GM12891 (cell line): Measurements from ENCODE around the gene ANTKMT.

Experiments
- DNase-seq: peaks from one replicate; pipeline ENCODE4 v3.0.0; 2011; ENCODE audit warnings: low spot score; ENCODE audit not compliant: insufficient read length
- FAIRE-seq: peaks from 2 replicates; lab custom pipeline; 2011; peaks lifted over from hg19 to GRCh38; lab: Jason Lieb, UNC
- PAX5 ChIP-seq: IDR thresholded peaks from 2 replicates; pipeline ENCODE4 v1.6.1; 2011; ENCODE audit warnings: low read length, moderate library complexity, mild to moderate bottlenecking; ENCODE audit not compliant: insufficient read depth, severe bottlenecking
- POLR2A ChIP-seq: IDR thresholded peaks from 2 replicates; pipeline ENCODE4 v1.6.1; 2011; ENCODE audit warnings: low read depth, low read length, control low read depth
- POLR2AphosphoS5 ChIP-seq: IDR thresholded peaks from 2 replicates; pipeline ENCODE4 v1.6.1; 2011; ENCODE audit warnings: low read depth, low read length, control low read depth
- POU2F2 ChIP-seq: IDR thresholded peaks from 2 replicates; pipeline ENCODE4 v1.6.1; 2011; ENCODE audit warnings: low read depth, mild to moderate bottlenecking, control low read depth, low read length, moderate library complexity
- SPI1 ChIP-seq: IDR thresholded peaks from 2 replicates; pipeline ENCODE4 v1.6.1; 2011; ENCODE audit warnings: low read depth, low read length, control low read depth
- TAF1 ChIP-seq: IDR thresholded peaks from 2 replicates; pipeline ENCODE4 v1.6.1; 2011; ENCODE audit warnings: low read depth, low read length, control low read depth

The ANTKMT gene

GRCh38 chr16:728131-728889 lies 7.4 kb downstream of the ANTKMT start:
- FAIRE-seq: peak; percentile 96
- no peak for TF ChIP-seq POLR2AphosphoS5
- no peak for TF ChIP-seq TAF1
- 0 out of 2 replicates have a peak, but pooled peaks have one; percentile 25 for TF ChIP-seq POLR2A

GRCh38 chr16:728890-729744 lies 8.2 kb downstream of the ANTKMT start:
- no peak for DNase-seq
- no peak for FAIRE-seq
- no peak for TF ChIP-seq PAX5
- no peak for TF ChIP-seq TAF1
- TF ChIP-seq POU2F2: no peak
- no peak for TF ChIP-seq POLR2A
- no peak for TF ChIP-seq POLR2AphosphoS5
- TF ChIP-seq SPI1: no peak

More at GRCh38 chr16:728131-728889, 7.4 kb downstream of the ANTKMT start:
- DNase-seq: peak; percentile 83

GRCh38 chr16:729768-730665 lies 9.1 kb downstream of the ANTKMT start:
- TF ChIP-seq PAX5: no peak
- TF ChIP-seq POLR2A: no peak
- TF ChIP-seq POU2F2: no peak
- no peak for TF ChIP-seq POLR2AphosphoS5
- no peak for TF ChIP-seq TAF1
- TF ChIP-seq SPI1: no peak
- no peak for FAIRE-seq
- no peak for DNase-seq

- DNase-seq (no peak), FAIRE-seq (no peak)
- TF ChIP-seq TAF1 (no peak), POU2F2 (no peak), PAX5 (no peak), SPI1 (no peak), POLR2A (no peak), POLR2AphosphoS5 (no peak)
Observed at GRCh38 chr16:730666-731509, 9.9 kb downstream of the ANTKMT start.

GRCh38 chr16:732332-732731 lies 11.4 kb downstream of the ANTKMT start:
- DNase-seq (no peak), FAIRE-seq (no peak)
- no peak for TF ChIP-seq SPI1
- TF ChIP-seq TAF1: no peak
- TF ChIP-seq POLR2A: no peak
- TF ChIP-seq POLR2AphosphoS5: no peak
- TF ChIP-seq POU2F2: no peak
- no peak for TF ChIP-seq PAX5

GRCh38 chr16:732936-733335 lies 12.0 kb downstream of the ANTKMT start:
- TF ChIP-seq TAF1: no peak
- no peak for TF ChIP-seq POLR2AphosphoS5
- TF ChIP-seq POU2F2: no peak
- TF ChIP-seq SPI1: no peak
- TF ChIP-seq PAX5: no peak
- no peak for TF ChIP-seq POLR2A
- FAIRE-seq (no peak), DNase-seq (no peak)

- no peak for DNase-seq
Observed at GRCh38 chr16:733382-734207, 12.6 kb downstream of the ANTKMT start.

More at GRCh38 chr16:733382-734207, 12.6 kb downstream of the ANTKMT start:
- TF ChIP-seq POU2F2 (no peak), SPI1 (no peak), TAF1 (no peak), POLR2A (no peak), POLR2AphosphoS5 (no peak), PAX5 (no peak)
- FAIRE-seq: no peak
